ENCODE results near the gene PTGER3. TPM values are rescaled to one million over a fixed set of nuclear protein-coding genes. Genes with fewer than 3 reads are reported as not detected.

The PTGER3 gene
- total RNA-seq, 1 donor from 2014 or later: 0.54 TPM

- no peak overlapping the region for H3K27ac Mint-ChIP-seq
- DNase-seq (ENCODE audit: low spot score in 2 of 2, unreplicated experiment in 2 of 2): no peak
These were observed 14.5 kb downstream of the PTGER3 start for GRCh38 chr1:71033136-71033535.

GRCh38 chr1:71031426-71031825, 16.2 kb downstream of the PTGER3 start:
- no peak for DNase-seq (ENCODE audit: low spot score in 2 of 2, unreplicated experiment in 2 of 2)
- no peaks in the 10 kb centered on the region for H3K9me3 Mint-ChIP-seq
- H3K27me3 Mint-ChIP-seq (ENCODE audit: low read depth): peaks cover 17% of the 10 kb centered on the region
- no peaks in the 10 kb centered on the region for H3K4me1 Mint-ChIP-seq
- H3K36me3 Mint-ChIP-seq: no peaks in the 10 kb centered on the region
- H3K27ac Mint-ChIP-seq: no peak overlapping the region
- H3K4me3 Mint-ChIP-seq: no peak overlapping the region
- TF ChIP-seq CTCF (IDR thresholded peaks at IDR 0.05; ENCODE audit: unreplicated experiment): no peak

More at GRCh38 chr1:71033136-71033535, 14.5 kb downstream of the PTGER3 start:
- Mint-ChIP-seq H3K36me3 (no peaks in the 10 kb centered on the region), H3K27me3 (ENCODE audit: low read depth) (peaks cover 14% of the 10 kb centered on the region), H3K4me1 (no peaks in the 10 kb centered on the region), H3K4me3 (no peak overlapping the region), H3K9me3 (no peaks in the 10 kb centered on the region)
- no peak for TF ChIP-seq CTCF (IDR thresholded peaks at IDR 0.05; ENCODE audit: unreplicated experiment)

- H3K27ac Mint-ChIP-seq: no peak overlapping the region
- H3K4me1 Mint-ChIP-seq: no peaks in the 10 kb centered on the region
- DNase-seq (ENCODE audit: low spot score in 2 of 2, unreplicated experiment in 2 of 2): no peak
- no peaks in the 10 kb centered on the region for H3K9me3 Mint-ChIP-seq
- H3K4me3 Mint-ChIP-seq: no peak overlapping the region
- peaks cover 15% of the 10 kb centered on the region for H3K27me3 Mint-ChIP-seq (ENCODE audit: low read depth)
- H3K36me3 Mint-ChIP-seq: no peaks in the 10 kb centered on the region
- no peak for TF ChIP-seq CTCF (IDR thresholded peaks at IDR 0.05; ENCODE audit: unreplicated experiment)
These were observed 17.6 kb downstream of the PTGER3 start for GRCh38 chr1:71030026-71030425.

GRCh38 chr1:71028981-71029380, 18.6 kb downstream of the PTGER3 start:
- no peaks in the 10 kb centered on the region for H3K36me3 Mint-ChIP-seq

GRCh38 chr1:71027991-71028390, 19.6 kb downstream of the PTGER3 start:
- H3K27me3 Mint-ChIP-seq (ENCODE audit: low read depth): peaks cover 13% of the 10 kb centered on the region
- H3K9me3 Mint-ChIP-seq: no peaks in the 10 kb centered on the region
- H3K4me3 Mint-ChIP-seq: no peak overlapping the region
- H3K36me3 Mint-ChIP-seq: no peaks in the 10 kb centered on the region
- no peaks in the 10 kb centered on the region for H3K4me1 Mint-ChIP-seq
- no peak overlapping the region for H3K27ac Mint-ChIP-seq
- DNase-seq (ENCODE audit: low spot score in 2 of 2, unreplicated experiment in 2 of 2): no peak
- TF ChIP-seq CTCF (IDR thresholded peaks at IDR 0.05; ENCODE audit: unreplicated experiment): no peak

More at GRCh38 chr1:71028981-71029380, 18.6 kb downstream of the PTGER3 start:
- no peak for DNase-seq (ENCODE audit: low spot score in 2 of 2, unreplicated experiment in 2 of 2)
- no peaks in the 10 kb centered on the region for H3K4me1 Mint-ChIP-seq
- H3K4me3 Mint-ChIP-seq: no peak overlapping the region
- H3K9me3 Mint-ChIP-seq: no peaks in the 10 kb centered on the region
- peaks cover 15% of the 10 kb centered on the region for H3K27me3 Mint-ChIP-seq (ENCODE audit: low read depth)
- H3K27ac Mint-ChIP-seq: no peak overlapping the region
- no peak for TF ChIP-seq CTCF (IDR thresholded peaks at IDR 0.05; ENCODE audit: unreplicated experiment)

GRCh38 chr1:71026093-71026492, 21.5 kb downstream of the PTGER3 start:
- no peaks in the 10 kb centered on the region for H3K4me1 Mint-ChIP-seq
- DNase-seq (ENCODE audit: low spot score in 2 of 2, unreplicated experiment in 2 of 2): no peak
- H3K9me3 Mint-ChIP-seq: no peaks in the 10 kb centered on the region
- H3K36me3 Mint-ChIP-seq: no peaks in the 10 kb centered on the region
- H3K27me3 Mint-ChIP-seq (ENCODE audit: low read depth): peaks cover 12% of the 10 kb centered on the region
- no peak overlapping the region for H3K27ac Mint-ChIP-seq
- no peak overlapping the region for H3K4me3 Mint-ChIP-seq
- no peak for TF ChIP-seq CTCF (IDR thresholded peaks at IDR 0.05; ENCODE audit: unreplicated experiment)

Measured in mesothelial cell of epicardium (in vitro differentiated cells).